AG04449 (cell line): Measurements from ENCODE around the gene RPS6KL1.

Experiments
- CTCF ChIA-PET: fragments of 350-600 bp; formaldehyde crosslinking; extraction: SDS; loops from one replicate; lab custom pipeline; 2021; ENCODE audit warnings: antibody characterized with exemption; lab: Yijun Ruan, JAX
- POLR2A ChIA-PET: fragments of 400-600, 350-600 bp; formaldehyde crosslinking; extraction: SDS; loops from one replicate; lab custom pipeline; 2020; ENCODE audit warnings: antibody characterized with exemption, inconsistent platforms; lab: Yijun Ruan, JAX
- DNase-seq: peaks from one replicate; pipeline ENCODE4 v3.0.0-alpha.2; 2010; ENCODE audit warnings: low read depth, low spot score
- H3K4me3 ChIP-seq: 2 replicates; pipeline ENCODE4 v1.5.1; 2011; ENCODE audit warnings: low read depth, mild to moderate bottlenecking, control low read depth, low read length
- TF ChIP-seq, protein P1 (sequence below): IDR thresholded peaks from one replicate; pipeline ENCODE4 v1.5.1; 2011; ENCODE audit warnings: mild to moderate bottlenecking, moderate library complexity, low read length, control low read depth, inconsistent platforms; ENCODE audit not compliant: insufficient read depth; ENCODE audit errors: missing control alignments

RPS6KL1 gene

DNA sequence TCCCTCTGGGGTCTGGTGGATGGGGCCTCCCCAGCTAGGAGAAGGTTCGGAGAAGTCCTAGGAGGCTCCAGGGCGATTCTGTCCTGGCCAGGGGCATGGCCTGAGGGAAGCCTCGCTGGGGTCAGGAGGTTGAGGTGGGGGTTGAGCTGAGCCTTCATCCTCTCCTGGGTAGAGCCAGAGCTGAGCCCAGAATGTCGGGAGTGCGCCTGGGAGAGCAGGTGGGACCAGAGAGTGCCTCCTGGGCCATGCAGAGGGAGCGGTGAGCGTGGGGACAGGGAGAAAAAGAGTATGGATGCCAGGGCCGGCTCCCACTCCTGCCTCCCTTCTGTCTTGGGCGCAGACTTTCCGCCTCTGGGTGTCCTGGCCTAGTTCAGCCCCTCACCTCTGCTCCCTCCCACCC is 13.1 kb downstream of the RPS6KL1 start:
- no peak for DNase-seq
- TF ChIP-seq, protein P1, sequence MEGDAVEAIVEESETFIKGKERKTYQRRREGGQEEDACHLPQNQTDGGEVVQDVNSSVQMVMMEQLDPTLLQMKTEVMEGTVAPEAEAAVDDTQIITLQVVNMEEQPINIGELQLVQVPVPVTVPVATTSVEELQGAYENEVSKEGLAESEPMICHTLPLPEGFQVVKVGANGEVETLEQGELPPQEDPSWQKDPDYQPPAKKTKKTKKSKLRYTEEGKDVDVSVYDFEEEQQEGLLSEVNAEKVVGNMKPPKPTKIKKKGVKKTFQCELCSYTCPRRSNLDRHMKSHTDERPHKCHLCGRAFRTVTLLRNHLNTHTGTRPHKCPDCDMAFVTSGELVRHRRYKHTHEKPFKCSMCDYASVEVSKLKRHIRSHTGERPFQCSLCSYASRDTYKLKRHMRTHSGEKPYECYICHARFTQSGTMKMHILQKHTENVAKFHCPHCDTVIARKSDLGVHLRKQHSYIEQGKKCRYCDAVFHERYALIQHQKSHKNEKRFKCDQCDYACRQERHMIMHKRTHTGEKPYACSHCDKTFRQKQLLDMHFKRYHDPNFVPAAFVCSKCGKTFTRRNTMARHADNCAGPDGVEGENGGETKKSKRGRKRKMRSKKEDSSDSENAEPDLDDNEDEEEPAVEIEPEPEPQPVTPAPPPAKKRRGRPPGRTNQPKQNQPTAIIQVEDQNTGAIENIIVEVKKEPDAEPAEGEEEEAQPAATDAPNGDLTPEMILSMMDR = no peak
- no peak overlapping the region for H3K4me3 ChIP-seq
- CTCF ChIA-PET = interaction anchor here (0.6 to 26.3 kb wide), 6 partner anchors 8 to 201 kb away, joined by 3 to 689 read pairs (median 165); partner anchors contain the start of gene RPS6KL1
- POLR2A ChIA-PET = no interaction called here

DNA sequence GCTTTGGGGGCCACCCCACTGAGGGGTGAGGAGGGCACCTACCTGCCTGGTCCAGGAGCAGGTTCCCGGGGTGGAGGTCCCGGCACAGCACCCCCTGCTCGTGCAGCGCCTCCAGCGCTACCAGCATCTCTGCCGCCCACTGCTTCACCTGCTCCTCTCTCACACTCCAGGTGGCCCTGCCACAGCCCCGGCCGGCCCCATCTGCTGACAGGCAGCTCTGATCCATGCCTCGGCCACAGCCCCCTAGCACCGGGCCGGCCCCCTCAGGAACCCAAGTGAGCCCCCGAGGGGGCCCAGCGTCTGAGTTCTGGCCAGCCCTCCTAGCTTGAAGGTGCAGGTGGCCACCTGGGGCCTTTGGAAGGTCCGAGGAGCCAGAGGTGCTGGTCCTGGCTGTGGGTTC is 13.6 kb downstream of the RPS6KL1 start:
- POLR2A ChIA-PET = no interaction called here

GRCh38 chr14:74908861-74909341 is 14.2 kb downstream of the RPS6KL1 start:
- H3K4me3 ChIP-seq = no peak overlapping the region
- DNase-seq = no peak
- CTCF ChIA-PET = interaction anchor here (1.6 to 26.3 kb wide), 6 partner anchors 9 to 182 kb away, joined by 4 to 689 read pairs (median 216); partner anchors contain the start of genes DLST and PROX2
- TF ChIP-seq, protein P1 = no peak
- POLR2A ChIA-PET = no interaction called here

More for the DNA sequence above, 13.6 kb downstream of the RPS6KL1 start:
- H3K4me3 ChIP-seq = no peak overlapping the region
- DNase-seq = no peak
- TF ChIP-seq, protein P1 = no peak
- CTCF ChIA-PET = interaction anchor here (0.6 to 26.3 kb wide), 6 partner anchors 8 to 201 kb away, joined by 3 to 689 read pairs (median 165); partner anchors contain the start of gene RPS6KL1

GRCh38 chr14:74907744-74908143 is 15.3 kb downstream of the RPS6KL1 start:
- DNase-seq = no peak
- TF ChIP-seq, protein P1 = no peak
- no peak overlapping the region for H3K4me3 ChIP-seq
- ChIA-PET POLR2A (no interaction called here), CTCF (interaction anchor here (1.4 to 26.3 kb wide), 9 partner anchors 10 to 184 kb away, joined by 4 to 689 read pairs (median 61); partner anchors contain the start of genes DLST, PROX2 and ZC2HC1C)

GRCh38 chr14:74906925-74907521 is 16.0 kb downstream of the RPS6KL1 start:
- POLR2A ChIA-PET = interaction anchor here (0.8 to 0.9 kb wide), 2 partner anchors 14 to 21 kb away, joined by 3 read pairs; no protein-coding TSS in a partner anchor
- no peak overlapping the region for H3K4me3 ChIP-seq
- DNase-seq = no peak
- CTCF ChIA-PET = interaction anchor here (0.6 to 26.3 kb wide), 17 partner anchors 11 to 298 kb away, joined by 3 to 689 read pairs (median 18); partner anchors contain the start of genes DLST, PROX2 and ZC2HC1C
- TF ChIP-seq, protein P1 = peak; percentile 4

DNA sequence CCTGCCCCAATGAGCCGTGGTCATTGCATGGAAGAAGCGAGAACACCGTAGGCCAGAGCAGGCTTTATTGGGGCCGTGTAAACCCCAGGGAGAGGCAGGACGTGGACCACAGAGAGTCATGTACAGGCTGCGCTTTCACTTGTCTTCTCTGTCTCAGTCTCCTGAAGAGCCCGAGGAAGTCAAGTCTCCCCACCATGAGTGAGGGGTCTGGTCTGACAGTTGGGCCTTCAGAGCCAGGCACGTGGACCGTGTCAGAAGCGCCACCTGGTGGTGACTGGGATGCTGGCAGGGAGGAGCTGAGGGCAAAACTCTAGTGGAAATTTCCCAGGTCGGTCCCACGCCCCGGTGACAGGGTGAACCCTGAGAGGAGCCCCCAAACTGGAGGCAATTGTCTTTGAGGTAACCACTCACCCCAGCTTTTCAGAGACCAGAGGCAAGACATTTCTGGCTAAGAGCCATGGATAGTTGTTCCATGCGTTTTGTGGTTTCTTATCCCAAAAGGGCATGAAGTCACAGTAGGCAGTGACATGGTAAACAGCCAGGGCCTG is 17.4 kb downstream of the RPS6KL1 start:
- TF ChIP-seq, protein P1 = peak; percentile 94
- no peak for DNase-seq
- ChIA-PET POLR2A (interaction anchor here (1.5 to 1.7 kb wide), 2 partner anchors 12 to 44 kb away, joined by 3 to 8 read pairs; no protein-coding TSS in a partner anchor), CTCF (interaction anchor here (0.7 to 26.3 kb wide), 41 partner anchors 12 to 397 kb away, joined by 3 to 689 read pairs (median 4); partner anchors contain the start of genes ACYP1, DLST, LTBP2 and NEK9)
- no peak overlapping the region for H3K4me3 ChIP-seq
